Right kidney (tissue), 1 donor: Measurements from ENCODE around the gene VPS26A.

Experiments
- DNase-seq: peaks from one replicate; pipeline ENCODE4 v3.0.0-alpha.2; 2016

The VPS26A gene

DNA sequence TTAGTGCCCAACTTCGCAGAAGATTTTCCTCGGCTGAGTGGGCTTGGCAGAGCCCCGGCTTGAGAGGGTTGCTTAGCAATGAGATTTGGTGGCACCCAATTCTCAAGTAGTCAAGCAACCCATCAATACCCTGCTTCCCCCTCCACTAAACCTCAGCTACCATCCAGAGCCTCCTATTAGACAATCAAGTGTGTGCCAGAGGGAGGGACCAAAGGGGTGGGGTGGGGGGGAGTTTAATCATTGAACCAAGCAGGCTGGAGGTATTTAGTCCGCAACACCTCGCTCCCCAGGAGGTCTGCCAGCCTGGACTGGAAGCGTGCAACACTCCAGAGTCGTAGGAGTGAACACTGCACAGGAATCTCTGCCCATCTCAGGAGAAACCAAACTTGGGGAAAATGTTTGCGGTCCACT, 96.1 kb downstream of the VPS26A start, which contains the start of gene HKDC1:
Gene HKDC1 (plus strand): TSS at position 292 of the 411 bp plus-strand sequence. CDS start 104 bp downstream, at position 396.
- peak; percentile 45 for DNase-seq

DNA sequence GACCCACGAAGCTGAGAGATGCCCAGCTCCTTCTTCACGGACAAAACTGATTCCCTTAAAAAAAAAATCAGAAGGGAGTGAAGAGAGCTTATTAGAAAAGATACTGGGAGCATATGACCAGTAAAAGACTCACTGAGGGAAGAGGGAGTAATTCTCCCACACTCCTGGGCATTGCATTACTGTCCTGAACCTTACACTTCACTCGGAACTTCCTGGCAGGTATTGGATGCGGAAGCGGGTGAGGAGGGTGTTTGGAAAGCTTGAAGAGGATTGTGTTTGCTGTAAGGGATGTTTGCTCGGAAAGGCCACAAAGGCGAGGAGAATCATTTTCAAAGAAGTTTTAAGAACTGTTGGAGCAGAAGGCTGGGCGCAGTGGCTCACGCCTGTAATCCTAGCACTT, 96.5 kb downstream of the VPS26A start:
- no peak for DNase-seq
